Measurements from ENCODE around the gene NSF.
"Not testable (repeated sequence)": the region's sequence is repeated elsewhere in the genome, so short reads cannot be mapped to it uniquely, and the experiment has no call there.

DNA sequence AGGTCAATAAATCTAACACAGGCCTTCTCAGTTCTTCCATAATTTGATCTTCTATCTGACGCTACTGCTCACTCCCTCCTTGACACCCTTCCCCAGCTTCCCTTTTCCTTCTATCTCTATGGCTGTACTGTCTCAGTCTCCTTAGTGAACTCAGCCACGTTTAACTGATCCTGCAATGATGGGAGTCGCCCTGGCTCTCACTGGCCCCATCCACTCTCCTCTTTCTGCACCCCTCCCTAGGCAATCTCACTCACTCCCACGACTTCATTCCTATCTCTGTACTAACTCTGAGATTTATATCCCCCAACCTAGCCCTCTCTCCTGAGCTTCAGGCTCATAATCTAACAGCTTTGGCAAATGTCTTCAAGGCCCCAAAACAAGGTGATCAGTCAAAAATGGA is 18.7 kb upstream of the NSF start:
- TF ChIP-seq, protein P1, sequence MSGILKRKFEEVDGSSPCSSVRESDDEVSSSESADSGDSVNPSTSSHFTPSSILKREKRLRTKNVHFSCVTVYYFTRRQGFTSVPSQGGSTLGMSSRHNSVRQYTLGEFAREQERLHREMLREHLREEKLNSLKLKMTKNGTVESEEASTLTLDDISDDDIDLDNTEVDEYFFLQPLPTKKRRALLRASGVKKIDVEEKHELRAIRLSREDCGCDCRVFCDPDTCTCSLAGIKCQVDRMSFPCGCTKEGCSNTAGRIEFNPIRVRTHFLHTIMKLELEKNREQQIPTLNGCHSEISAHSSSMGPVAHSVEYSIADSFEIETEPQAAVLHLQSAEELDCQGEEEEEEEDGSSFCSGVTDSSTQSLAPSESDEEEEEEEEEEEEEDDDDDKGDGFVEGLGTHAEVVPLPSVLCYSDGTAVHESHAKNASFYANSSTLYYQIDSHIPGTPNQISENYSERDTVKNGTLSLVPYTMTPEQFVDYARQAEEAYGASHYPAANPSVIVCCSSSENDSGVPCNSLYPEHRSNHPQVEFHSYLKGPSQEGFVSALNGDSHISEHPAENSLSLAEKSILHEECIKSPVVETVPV (CRISPR knock-in tag; IDR thresholded peaks at IDR 0.05), result not testable (repeated sequence)
- TF ChIP-seq, protein P2, sequence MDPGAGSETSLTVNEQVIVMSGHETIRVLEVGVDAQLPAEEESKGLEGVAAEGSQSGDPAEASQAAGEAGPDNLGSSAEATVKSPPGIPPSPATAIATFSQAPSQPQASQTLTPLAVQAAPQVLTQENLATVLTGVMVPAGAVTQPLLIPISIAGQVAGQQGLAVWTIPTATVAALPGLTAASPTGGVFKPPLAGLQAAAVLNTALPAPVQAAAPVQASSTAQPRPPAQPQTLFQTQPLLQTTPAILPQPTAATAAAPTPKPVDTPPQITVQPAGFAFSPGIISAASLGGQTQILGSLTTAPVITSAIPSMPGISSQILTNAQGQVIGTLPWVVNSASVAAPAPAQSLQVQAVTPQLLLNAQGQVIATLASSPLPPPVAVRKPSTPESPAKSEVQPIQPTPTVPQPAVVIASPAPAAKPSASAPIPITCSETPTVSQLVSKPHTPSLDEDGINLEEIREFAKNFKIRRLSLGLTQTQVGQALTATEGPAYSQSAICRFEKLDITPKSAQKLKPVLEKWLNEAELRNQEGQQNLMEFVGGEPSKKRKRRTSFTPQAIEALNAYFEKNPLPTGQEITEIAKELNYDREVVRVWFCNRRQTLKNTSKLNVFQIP (CRISPR knock-in tag; IDR thresholded peaks at IDR 0.05; ENCODE audit: borderline replicate concordance, low read depth), result not testable (repeated sequence)
- not testable (repeated sequence) for TF ChIP-seq ZNF8 (CRISPR knock-in tag; IDR thresholded peaks at IDR 0.05); OSR1 (CRISPR knock-in tag; IDR thresholded peaks at IDR 0.05); ZNF565 (CRISPR knock-in tag; conservative IDR thresholded peaks at IDR 0.05; ENCODE audit: low read depth); TCF4 (CRISPR knock-in tag; IDR thresholded peaks at IDR 0.05; ENCODE audit: borderline replicate concordance)
- TF ChIP-seq, protein P3, sequence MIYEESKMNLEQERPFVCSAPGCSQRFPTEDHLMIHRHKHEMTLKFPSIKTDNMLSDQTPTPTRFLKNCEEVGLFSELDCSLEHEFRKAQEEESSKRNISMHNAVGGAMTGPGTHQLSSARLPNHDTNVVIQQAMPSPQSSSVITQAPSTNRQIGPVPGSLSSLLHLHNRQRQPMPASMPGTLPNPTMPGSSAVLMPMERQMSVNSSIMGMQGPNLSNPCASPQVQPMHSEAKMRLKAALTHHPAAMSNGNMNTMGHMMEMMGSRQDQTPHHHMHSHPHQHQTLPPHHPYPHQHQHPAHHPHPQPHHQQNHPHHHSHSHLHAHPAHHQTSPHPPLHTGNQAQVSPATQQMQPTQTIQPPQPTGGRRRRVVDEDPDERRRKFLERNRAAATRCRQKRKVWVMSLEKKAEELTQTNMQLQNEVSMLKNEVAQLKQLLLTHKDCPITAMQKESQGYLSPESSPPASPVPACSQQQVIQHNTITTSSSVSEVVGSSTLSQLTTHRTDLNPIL (CRISPR knock-in tag; IDR thresholded peaks at IDR 0.05; ENCODE audit: low read depth), result not testable (repeated sequence)
